ENCODE results near the gene PGBD4.
"Not testable (repeated sequence)": the region's sequence is repeated elsewhere in the genome, so short reads cannot be mapped to it uniquely, and the experiment has no call there.

Gene PGBD4

DNA sequence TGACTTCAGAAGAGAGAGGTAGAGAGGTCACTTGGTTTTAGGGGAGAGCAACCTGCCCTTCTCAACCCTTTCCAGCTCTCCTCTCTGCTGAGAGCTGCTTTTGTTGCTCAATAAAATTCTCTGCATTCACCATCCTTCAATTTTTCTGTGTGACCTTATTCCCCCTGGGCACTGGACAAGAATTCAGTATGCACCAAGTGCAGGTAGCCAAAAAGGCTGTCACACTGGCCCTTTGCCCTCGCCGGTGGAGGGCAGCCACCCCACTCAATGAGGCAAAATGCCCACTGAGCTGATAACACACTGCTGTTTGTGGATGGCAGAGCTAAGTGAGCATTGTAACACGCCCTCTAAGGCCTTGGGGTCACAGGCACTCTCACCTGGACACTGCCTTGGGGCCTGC lies 12.9 kb downstream of the PGBD4 start:
- DNase-seq: no peak

DNA sequence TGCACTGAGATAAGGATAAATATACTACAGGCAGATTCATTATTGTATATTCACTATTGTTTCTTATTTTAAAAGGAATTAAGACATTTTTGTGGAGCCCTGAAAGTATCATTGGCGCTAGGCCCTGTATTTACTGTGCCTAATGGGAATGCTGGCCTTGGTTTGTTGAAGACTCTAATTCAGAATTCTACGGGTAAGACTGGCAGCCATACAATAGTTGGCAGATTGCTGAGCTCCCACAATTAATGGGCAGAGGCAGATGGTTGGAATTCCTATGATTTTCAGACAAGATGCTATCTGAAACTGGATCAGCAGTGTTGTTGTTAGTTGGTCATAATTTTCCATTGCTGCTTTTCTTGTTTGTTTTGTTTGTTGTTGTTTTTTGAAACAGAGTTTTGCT lies 14.7 kb downstream of the PGBD4 start:
- no peak for DNase-seq

DNA sequence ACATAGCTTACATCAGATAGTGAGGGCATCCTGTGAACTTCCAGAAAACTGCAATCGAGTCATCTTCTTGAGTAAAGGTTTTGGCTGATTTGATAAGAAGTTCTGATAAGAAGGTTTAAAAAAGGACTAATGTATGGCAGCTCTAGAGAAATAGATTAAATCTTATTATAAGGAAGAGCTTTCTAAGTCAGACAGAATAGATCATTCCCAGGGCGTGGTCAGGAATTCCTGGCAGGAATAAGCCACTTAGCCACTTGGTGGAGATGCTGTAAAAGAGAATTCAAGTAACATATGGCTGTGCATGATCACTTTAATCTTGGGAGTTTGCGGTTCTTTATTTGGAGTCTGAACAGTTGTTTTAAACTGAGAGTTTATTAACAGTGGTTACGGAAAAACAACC lies 17.4 kb downstream of the PGBD4 start:
- DNase-seq: no peak

DNA sequence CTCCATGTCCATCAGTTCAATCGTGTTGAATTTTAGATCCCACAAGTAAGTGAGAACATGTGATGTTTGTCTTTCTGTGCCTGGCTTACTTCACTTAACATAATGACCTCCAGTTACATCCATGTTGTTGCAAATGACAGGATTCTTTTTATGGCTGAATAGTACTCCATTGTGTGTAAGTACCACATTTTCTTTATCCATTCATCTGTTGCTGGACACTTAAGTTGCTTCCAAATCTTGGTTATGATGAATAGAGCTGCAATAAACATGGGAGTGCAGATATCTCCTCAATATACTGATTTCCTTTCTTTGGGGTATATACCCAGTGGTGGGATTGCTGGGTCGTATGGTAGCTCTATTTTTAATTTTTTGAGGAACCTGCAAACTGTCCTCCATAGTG lies 18.5 kb downstream of the PGBD4 start:
- not testable (repeated sequence) for DNase-seq

DNA sequence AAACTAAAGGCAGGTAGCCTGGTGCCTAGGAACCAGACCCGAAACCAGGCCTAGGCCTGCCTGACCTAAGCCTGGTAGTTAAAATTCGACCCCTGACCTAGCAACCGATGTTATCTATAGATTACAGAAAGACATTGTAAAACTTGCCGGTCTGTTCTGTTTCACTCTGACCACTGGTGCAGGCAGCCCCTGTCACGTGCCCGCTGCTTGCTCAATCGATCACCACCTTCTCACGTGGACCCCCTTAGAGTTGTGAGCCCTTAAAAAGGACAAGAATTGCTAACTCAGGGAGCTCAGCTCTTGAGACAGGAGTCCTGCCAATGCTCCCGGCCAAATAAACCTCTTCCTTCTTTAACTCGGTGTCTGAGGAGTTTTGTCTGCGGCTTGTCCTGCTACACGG lies 19.9 kb downstream of the PGBD4 start:
- DNase-seq: not testable (repeated sequence)

DNA sequence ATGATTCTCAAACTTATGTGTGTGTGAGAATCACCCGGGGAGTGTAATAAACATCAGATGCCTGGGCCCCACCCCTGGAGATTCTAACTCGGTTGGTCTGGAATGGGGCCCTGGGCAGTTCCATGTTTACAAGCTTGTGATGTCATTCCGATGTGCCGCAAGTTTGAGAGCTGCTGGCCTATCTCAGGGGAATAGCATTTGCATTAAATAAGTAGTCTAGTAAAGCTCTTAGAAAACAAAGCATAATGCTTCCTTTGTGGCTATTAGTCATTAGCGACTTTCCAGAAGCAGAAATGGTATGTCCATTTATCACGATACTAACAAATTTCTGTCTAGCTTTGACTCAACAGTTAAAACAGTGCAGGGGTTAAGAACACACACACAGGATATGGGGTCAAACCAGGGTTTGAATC lies 20.9 kb downstream of the PGBD4 start:
- no peak for DNase-seq

DNA sequence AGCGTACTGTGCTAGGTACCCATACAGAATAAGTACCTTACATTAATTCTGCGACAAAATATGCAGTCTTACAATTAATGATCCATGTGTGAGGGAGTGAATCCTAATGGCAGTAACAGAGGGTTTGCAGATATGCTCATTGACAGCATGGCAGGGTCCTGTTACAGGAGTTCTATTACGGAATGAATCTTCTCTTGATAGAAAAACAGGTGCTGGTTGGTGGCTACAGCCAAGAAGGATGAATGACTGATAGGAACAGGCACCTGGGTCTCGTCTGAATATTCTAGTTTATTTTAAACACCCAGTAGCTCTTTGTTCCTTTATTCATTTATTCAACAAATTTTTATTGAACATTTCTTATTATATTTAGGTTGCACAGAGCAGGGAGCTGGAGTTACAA lies 22.8 kb downstream of the PGBD4 start:
- DNase-seq: no peak

DNA sequence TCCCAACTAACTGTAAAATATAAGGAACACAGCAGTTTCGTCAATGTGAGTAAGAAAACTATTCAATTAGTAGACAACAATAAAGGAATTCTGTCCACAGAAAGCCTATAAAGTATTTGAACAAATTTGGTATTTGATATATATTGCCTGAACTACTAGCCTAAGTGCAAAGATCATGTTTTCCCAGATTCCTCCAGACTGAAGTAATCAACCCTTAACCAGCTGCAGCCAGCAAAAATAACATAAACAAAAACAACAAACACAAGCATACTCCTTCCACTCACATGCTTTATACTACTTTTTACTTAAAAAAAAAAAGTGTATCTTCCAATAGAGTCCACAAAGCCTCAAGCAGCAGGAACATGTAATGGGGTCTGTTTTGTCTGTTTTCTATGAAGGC lies 24.1 kb downstream of the PGBD4 start:
- no peak for DNase-seq

DNA sequence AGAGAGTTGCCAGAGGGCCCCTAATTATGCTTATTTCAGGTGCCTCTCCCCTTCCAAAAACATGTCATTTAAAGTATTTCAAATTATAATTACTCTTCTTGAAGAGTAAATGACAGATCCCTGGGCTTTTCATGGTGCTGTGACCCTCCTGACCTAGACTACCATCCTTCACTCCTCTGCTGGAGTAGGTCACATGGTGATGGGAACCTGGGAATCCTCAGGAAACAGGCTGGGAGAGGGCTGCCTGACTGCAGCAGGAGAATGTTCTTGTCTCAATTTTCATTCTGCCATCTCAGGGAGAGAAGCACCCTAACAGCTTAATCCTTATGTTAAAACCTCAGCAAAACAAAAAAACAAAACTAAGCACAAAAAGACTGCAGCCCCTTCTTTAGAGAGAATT lies 24.6 kb downstream of the PGBD4 start:
- DNase-seq: no peak

DNA sequence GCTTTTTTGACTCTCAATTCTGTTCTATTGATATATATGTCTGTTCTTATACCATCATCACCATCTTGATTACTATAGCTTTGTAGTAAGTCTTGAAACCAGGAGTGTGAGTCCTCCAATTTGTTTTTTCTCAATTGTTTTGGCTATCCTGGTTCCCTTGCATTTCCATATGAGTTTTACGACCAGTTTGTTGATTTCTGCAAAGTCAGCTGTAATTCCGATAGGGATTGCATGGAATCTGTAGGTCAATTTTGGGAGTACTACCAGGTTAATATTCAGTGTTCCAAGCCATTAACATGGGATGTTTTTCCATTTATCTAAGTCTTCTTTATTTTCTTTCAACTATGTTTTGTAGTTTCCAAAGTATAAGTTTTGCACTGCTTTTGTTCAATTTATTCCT lies 27.0 kb downstream of the PGBD4 start:
- DNase-seq: no peak

DNA sequence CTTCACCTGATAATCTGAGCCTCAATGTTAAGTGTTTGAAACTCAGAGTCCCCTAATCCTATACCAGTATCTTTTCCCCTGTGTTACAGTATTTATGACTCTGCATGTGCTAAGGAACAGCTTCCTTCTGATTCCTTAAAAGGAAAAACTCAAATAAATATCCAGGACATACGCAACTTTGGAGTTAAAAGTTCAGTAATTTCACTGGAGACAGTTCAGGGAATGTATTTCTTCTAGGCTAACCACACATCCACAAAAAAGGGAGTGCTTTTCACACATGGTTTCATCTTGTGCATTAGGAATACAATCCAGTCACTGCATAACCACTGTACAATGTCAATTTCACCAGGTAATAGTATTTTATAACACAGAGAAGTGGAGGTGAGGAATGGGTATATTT lies 31.0 kb downstream of the PGBD4 start:
- no peak for DNase-seq

DNA sequence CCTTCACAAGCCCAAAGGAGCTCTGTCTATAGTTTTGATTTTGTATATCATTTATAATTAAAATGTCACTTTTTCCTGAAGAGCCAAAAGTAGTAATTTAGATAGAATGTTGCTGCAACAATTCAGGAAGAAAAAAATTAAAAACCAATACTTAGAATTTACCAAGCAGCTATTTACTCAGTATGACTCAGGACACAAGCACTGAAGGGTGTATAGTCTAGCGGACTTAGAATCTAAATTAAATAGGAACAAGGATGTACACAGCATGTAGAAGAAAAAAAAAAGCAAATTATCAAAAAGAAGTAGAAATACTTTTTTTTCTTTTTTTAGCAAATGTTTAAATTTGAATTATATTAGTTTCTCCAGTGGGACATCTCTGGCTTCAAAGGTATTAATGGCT lies 31.6 kb downstream of the PGBD4 start:
- DNase-seq: no peak

DNA sequence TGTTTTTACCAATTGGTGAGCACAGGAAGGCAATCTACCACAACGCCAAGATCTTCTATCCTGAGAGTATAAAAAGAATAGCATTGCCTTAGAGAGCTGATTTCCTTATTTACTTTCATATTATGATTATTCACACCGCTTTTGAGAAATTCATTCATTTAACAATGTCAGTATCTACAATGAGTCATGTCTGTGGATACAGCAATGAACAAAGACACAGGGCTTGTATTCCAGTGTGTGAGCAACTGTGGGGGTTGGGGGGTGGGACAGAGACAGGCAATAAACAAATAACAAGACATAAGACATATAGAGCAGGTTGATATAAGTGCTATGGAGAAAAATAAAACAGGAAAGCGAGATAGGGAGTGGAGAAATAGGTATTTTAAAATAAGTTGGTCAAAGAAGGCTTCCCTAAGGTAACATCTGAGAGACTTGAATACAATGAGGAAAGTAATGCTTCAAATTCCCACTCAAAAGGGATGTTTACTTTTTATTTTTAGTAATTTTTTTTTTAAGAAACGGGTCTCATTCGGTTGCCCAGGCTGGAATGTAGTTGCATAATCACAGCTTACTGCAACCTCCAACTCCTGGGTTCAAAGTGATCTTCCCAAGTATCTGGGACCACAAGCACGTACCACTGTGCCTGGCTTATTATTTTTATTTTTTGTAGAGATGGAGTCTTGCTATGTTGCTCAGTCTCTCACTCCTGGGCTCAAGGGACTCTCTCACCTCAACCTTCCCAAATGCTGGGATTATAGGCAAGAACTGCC lies 45.7 kb downstream of the PGBD4 start:
- no peak for DNase-seq

DNA sequence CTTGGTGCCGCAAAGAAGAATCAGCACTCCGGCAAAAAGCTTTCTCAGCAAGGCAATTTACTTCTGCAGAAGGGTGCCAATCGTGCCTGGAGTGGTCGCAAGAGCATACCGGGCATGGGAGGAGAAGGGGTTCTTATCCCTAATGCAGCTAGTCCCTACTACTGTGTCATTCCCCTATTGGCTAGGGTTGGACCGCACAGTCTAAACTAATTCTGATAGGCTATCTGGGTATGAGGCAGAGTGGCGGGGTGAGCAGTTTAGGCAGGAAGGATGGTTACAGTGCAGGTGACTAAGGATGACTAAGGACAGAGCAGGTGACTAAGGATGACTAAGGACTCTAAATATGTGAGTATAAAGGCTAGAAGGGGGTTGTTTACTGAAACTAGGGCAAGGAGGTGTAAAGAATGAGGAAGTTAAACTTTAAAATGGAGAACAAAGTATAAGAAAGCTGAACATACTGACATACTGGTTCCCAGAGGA lies 52.9 kb downstream of the PGBD4 start:
- DNase-seq: no peak

DNA sequence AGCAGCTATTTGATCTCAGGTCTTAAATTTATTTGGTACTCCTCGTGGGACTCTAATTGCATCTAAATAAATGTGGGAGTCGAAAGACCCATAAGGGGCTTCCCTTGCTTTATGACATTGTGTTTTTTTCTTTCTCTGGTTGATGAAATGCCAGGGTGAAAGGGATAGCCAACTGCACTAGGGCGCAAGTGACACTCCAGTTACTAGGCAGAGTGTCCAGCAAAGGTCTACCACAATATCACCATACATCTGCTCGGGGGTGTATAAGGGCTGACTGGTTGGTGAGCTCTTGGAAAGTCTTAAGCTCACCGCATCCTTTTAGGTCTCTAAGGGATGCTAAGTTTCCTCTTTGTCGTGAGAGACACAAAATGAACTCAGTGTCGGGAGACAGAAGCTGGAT lies 54.0 kb downstream of the PGBD4 start:
- DNase-seq: no peak
